Measurements from ENCODE around the gene NLRC5.

DNA sequence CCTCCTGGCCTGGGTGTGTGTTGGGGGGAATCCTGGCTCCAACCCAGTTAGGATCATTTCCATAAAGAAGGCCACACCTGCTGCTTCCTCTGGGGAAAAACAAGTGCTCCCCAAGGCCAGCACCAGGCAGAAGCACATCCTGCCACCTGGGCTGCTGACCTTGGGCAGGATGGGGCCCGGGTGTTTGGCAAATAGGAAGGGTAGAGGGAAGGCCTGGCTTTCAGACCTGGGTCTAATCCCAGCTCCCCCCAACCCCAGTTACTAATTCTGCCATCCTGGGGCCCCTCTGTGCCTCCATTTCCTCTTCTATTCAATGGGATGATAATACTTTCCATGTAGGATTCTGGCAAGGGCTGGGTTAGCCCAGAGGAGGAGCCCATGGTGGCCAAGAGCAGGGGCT lies 3.0 kb upstream of the NLRC5 start:
- TF ChIP-seq, protein P1, sequence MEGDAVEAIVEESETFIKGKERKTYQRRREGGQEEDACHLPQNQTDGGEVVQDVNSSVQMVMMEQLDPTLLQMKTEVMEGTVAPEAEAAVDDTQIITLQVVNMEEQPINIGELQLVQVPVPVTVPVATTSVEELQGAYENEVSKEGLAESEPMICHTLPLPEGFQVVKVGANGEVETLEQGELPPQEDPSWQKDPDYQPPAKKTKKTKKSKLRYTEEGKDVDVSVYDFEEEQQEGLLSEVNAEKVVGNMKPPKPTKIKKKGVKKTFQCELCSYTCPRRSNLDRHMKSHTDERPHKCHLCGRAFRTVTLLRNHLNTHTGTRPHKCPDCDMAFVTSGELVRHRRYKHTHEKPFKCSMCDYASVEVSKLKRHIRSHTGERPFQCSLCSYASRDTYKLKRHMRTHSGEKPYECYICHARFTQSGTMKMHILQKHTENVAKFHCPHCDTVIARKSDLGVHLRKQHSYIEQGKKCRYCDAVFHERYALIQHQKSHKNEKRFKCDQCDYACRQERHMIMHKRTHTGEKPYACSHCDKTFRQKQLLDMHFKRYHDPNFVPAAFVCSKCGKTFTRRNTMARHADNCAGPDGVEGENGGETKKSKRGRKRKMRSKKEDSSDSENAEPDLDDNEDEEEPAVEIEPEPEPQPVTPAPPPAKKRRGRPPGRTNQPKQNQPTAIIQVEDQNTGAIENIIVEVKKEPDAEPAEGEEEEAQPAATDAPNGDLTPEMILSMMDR (IDR thresholded peaks at IDR 0.05; ENCODE audit: low read depth, low read length, poor library complexity, severe bottlenecking), result no peak
- no peak for TF ChIP-seq EZH2phosphoT487 (IDR thresholded peaks at IDR 0.05; ENCODE audit: borderline replicate concordance, low read length)

Measured in DOHH2 (cell line).